Adipocyte (in vitro differentiated cells): ENCODE results near the gene DGKB.

Experiments
- DNase-seq: peaks from one replicate; pipeline ENCODE4 v3.0.0-alpha.2; 2015; ENCODE audit warnings: low read depth
- H3K27me3 ChIP-seq: replicated peaks from 2 replicates; pipeline ENCODE4 v1.7.0; 2013; ENCODE audit warnings: mild to moderate bottlenecking, low read length, moderate library complexity; ENCODE audit not compliant: control insufficient read depth, insufficient read depth
- H3K36me3 ChIP-seq: 2 replicates; pipeline ENCODE4 v1.7.0; 2013; ENCODE audit warnings: low read length, mild to moderate bottlenecking, moderate library complexity; ENCODE audit not compliant: control insufficient read depth, insufficient read depth, severe bottlenecking
- H3K4me1 ChIP-seq: 2 replicates; pipeline ENCODE4 v1.7.0; 2013; ENCODE audit warnings: mild to moderate bottlenecking, low read length, moderate library complexity; ENCODE audit not compliant: control insufficient read depth, insufficient read depth
- H3K4me3 ChIP-seq: 2 replicates; pipeline ENCODE4 v1.7.0; 2013; ENCODE audit warnings: mild to moderate bottlenecking, low read length, moderate library complexity
- H3K9ac ChIP-seq: 2 replicates; pipeline ENCODE4 v1.7.0; 2013; ENCODE audit warnings: mild to moderate bottlenecking, low read length, moderate library complexity
- H3K9me3 ChIP-seq: 2 replicates; pipeline ENCODE4 v1.7.0; 2013; ENCODE audit warnings: mild to moderate bottlenecking, low read length, moderate library complexity; ENCODE audit not compliant: control insufficient read depth

The DGKB gene

GRCh38 chr7:14096159-14096558 lies 806.4 kb downstream of the DGKB start:
- no peaks in the 10 kb centered on the region for H3K27me3 ChIP-seq
- no peaks in the 10 kb centered on the region for H3K9me3 ChIP-seq
- H3K36me3 ChIP-seq = no peaks in the 10 kb centered on the region
- H3K9ac ChIP-seq = no peak overlapping the region
- H3K4me1 ChIP-seq = no peaks in the 10 kb centered on the region
- DNase-seq = no peak
- no peak overlapping the region for H3K4me3 ChIP-seq

GRCh38 chr7:14095233-14095950 lies 807.2 kb downstream of the DGKB start:
- Histone ChIP-seq H3K4me3 (no peak overlapping the region), H3K9me3 (no peaks in the 10 kb centered on the region), H3K4me1 (no peaks in the 10 kb centered on the region), H3K36me3 (no peaks in the 10 kb centered on the region), H3K27me3 (no peaks in the 10 kb centered on the region), H3K9ac (no peak overlapping the region)
- no peak for DNase-seq
